IPS-20b (cell line): ENCODE results near the gene NOL9.

Experiments used
- H3K27ac ChIP-seq: one replicate; pipeline ENCODE4 v1.5.1; 2013; ENCODE audit warnings: low read length
- H3K27me3 ChIP-seq: 2 replicates; pipeline ENCODE4 v1.6.1; 2013; ENCODE audit warnings: mild to moderate bottlenecking, low read length, inconsistent platforms; ENCODE audit not compliant: insufficient read depth
- H3K36me3 ChIP-seq: 2 replicates; pipeline ENCODE4 v1.6.1; 2013; ENCODE audit warnings: low read depth, mild to moderate bottlenecking, inconsistent platforms, low read length, moderate library complexity; ENCODE audit not compliant: insufficient read depth
- H3K4me1 ChIP-seq: 2 replicates; pipeline ENCODE4 v1.6.1; 2013; ENCODE audit warnings: mild to moderate bottlenecking, control low read depth, inconsistent platforms, low read length, moderate library complexity; ENCODE audit not compliant: insufficient read depth
- H3K4me3 ChIP-seq: 2 replicates; pipeline ENCODE4 v1.5.1; 2013; ENCODE audit warnings: mild to moderate bottlenecking, low read length, inconsistent platforms
- H3K9ac ChIP-seq: 2 replicates; pipeline ENCODE4 v1.6.1; 2013; ENCODE audit warnings: low read depth, mild to moderate bottlenecking, inconsistent platforms, low read length, moderate library complexity
- H3K9me3 ChIP-seq: 2 replicates; pipeline ENCODE4 v1.6.1; 2013; ENCODE audit warnings: mild to moderate bottlenecking, low read depth, low read length, inconsistent platforms; ENCODE audit not compliant: insufficient read depth

NOL9 gene

GRCh38 chr1:6528492-6528891 is 25.8 kb downstream of the NOL9 start:
- H3K36me3 ChIP-seq: peaks cover 75% of the 10 kb centered on the region
- H3K27me3 ChIP-seq: no peaks in the 10 kb centered on the region
- H3K4me3 ChIP-seq: no peak overlapping the region
- H3K27ac ChIP-seq: no peak overlapping the region
- H3K4me1 ChIP-seq: no peaks in the 10 kb centered on the region
- no peak overlapping the region for H3K9ac ChIP-seq
- no peaks in the 10 kb centered on the region for H3K9me3 ChIP-seq

DNA sequence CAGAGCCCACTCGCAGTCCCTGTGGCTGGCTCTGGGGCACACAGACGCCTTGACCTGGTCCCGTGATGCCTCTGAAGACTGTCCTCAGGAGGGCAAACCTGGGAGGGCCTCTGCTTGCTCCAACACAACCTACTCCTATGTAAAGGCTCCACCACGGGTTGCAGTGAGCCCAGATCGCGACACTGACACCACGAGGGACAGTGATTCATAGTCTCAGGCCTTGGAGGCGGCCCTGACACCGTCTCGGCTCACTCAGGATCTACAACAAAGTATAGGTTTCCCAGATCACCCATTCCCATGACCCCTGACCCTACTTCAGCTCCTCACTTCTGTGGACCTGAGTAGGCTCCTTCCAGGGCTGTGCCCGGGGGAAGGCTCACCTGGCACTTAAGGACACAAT is 28.0 kb downstream of the NOL9 start:
- Histone ChIP-seq H3K9me3 (no peaks in the 10 kb centered on the region), H3K4me1 (no peaks in the 10 kb centered on the region), H3K4me3 (no peak overlapping the region), H3K9ac (no peak overlapping the region), H3K27me3 (no peaks in the 10 kb centered on the region), H3K36me3 (peaks cover 53% of the 10 kb centered on the region), H3K27ac (no peak overlapping the region)

DNA sequence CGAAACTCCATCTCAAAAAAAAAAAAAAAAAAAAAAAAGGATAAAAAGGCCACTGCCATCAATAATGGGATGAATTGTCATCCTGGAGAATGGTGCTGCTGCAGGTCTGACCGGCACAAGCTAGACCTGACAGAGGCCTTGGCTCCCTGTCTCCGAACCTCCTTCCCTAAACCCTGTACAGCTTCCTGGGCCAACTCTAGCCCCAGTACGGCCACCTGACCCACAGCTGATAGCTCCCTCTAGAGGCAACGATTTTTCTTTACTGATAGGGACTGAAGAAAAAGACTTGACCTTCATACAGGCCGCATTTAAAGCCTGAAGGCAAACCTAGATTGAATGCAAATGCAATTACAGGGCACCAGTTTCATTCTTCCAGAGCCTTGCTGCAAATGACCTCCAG is 30.7 kb downstream of the NOL9 start:
- H3K4me1 ChIP-seq: peaks cover 15% of the 10 kb centered on the region; the same call in 1 of the 2 replicates
- H3K36me3 ChIP-seq: peaks cover 37% of the 10 kb centered on the region
- no peaks in the 10 kb centered on the region for H3K27me3 ChIP-seq
- no peaks in the 10 kb centered on the region for H3K9me3 ChIP-seq
- no peak overlapping the region for H3K27ac ChIP-seq
- no peak overlapping the region for H3K4me3 ChIP-seq
- H3K9ac ChIP-seq: no peak overlapping the region

DNA sequence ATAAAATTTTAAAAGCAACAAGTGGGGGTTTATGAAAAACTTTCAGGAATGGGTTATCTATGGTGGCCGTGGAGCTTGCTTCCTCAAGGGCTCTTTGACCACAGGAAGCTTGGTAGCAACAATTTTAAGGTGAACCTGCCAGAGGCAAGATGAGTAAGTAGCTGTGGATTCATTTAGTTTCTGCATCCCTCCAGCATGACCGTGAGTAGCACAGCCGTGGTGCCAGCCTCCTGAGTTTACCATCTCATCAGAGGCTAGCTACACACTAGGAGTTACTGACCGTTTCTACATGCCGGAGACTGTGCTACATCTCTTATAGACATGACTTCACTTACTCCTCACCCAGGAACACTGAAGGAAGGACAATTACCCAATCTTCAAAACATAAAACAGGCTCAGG is 32.8 kb downstream of the NOL9 start:
- Histone ChIP-seq H3K9ac (no peak overlapping the region), H3K27me3 (no peaks in the 10 kb centered on the region), H3K9me3 (no peaks in the 10 kb centered on the region), H3K27ac (no peak overlapping the region), H3K4me1 (peaks cover 15% of the 10 kb centered on the region; the same call in 1 of the 2 replicates), H3K4me3 (no peak overlapping the region), H3K36me3 (peaks cover 20% of the 10 kb centered on the region)

GRCh38 chr1:6519935-6520671 is 34.2 kb downstream of the NOL9 start:
- H3K36me3 ChIP-seq: peaks cover 5% of the 10 kb centered on the region; the same call in 1 of the 2 replicates
- H3K4me3 ChIP-seq: peak overlapping the region; percentile 44; the same call in 1 of the 2 replicates
- H3K9me3 ChIP-seq: no peaks in the 10 kb centered on the region
- no peak overlapping the region for H3K27ac ChIP-seq
- H3K27me3 ChIP-seq: no peaks in the 10 kb centered on the region
- H3K4me1 ChIP-seq: peaks cover 15% of the 10 kb centered on the region; the same call in 1 of the 2 replicates
- H3K9ac ChIP-seq: peak overlapping the region; percentile 45; the same call in 1 of the 2 replicates

GRCh38 chr1:6519491-6519934 is 34.8 kb downstream of the NOL9 start:
- no peak overlapping the region for H3K9ac ChIP-seq
- peaks cover 15% of the 10 kb centered on the region; the same call in 1 of the 2 replicates for H3K4me1 ChIP-seq
- peaks cover 4% of the 10 kb centered on the region; the same call in 1 of the 2 replicates for H3K36me3 ChIP-seq
- H3K27ac ChIP-seq: no peak overlapping the region
- no peaks in the 10 kb centered on the region for H3K27me3 ChIP-seq
- no peaks in the 10 kb centered on the region for H3K9me3 ChIP-seq
- peak overlapping the region; percentile 5; the same call in 1 of the 2 replicates for H3K4me3 ChIP-seq

GRCh38 chr1:6517435-6517851 is 36.9 kb downstream of the NOL9 start:
- Histone ChIP-seq H3K27ac (no peak overlapping the region), H3K9me3 (no peaks in the 10 kb centered on the region), H3K9ac (no peak overlapping the region), H3K4me3 (no peak overlapping the region), H3K4me1 (peaks cover 15% of the 10 kb centered on the region; the same call in 1 of the 2 replicates), H3K36me3 (no peaks in the 10 kb centered on the region), H3K27me3 (no peaks in the 10 kb centered on the region)

GRCh38 chr1:6515771-6516170 is 38.5 kb downstream of the NOL9 start:
- no peaks in the 10 kb centered on the region for H3K36me3 ChIP-seq
- H3K27ac ChIP-seq: no peak overlapping the region
- peaks cover 12% of the 10 kb centered on the region; the same call in 1 of the 2 replicates for H3K4me1 ChIP-seq
- H3K4me3 ChIP-seq: no peak overlapping the region
- no peaks in the 10 kb centered on the region for H3K27me3 ChIP-seq
- H3K9me3 ChIP-seq: no peaks in the 10 kb centered on the region
- no peak overlapping the region for H3K9ac ChIP-seq

GRCh38 chr1:6513320-6513801 is 41.0 kb downstream of the NOL9 start:
- Histone ChIP-seq H3K9me3 (no peaks in the 10 kb centered on the region), H3K4me3 (no peak overlapping the region), H3K36me3 (no peaks in the 10 kb centered on the region), H3K4me1 (no peaks in the 10 kb centered on the region), H3K27ac (no peak overlapping the region), H3K27me3 (no peaks in the 10 kb centered on the region), H3K9ac (no peak overlapping the region)

DNA sequence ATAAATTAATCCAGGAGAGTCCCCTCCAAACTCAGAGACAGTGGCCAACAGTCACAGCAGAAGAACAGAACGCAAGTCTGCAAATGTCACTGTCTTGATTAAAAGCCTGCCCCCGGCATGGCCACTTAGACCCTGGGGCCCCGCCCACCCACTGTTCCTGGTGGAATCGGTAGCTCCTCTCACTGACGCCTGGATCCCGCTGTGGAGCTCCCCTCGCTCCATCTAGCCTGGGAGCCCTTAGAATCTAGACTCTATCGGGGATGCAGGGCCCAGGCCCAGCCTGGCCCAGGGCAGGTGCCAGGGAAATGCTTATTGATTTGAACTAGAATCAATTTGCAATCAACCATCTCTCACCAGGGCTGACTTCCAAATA is 41.4 kb downstream of the NOL9 start:
- no peak overlapping the region for H3K4me3 ChIP-seq
- no peaks in the 10 kb centered on the region for H3K4me1 ChIP-seq
- H3K27ac ChIP-seq: no peak overlapping the region

DNA sequence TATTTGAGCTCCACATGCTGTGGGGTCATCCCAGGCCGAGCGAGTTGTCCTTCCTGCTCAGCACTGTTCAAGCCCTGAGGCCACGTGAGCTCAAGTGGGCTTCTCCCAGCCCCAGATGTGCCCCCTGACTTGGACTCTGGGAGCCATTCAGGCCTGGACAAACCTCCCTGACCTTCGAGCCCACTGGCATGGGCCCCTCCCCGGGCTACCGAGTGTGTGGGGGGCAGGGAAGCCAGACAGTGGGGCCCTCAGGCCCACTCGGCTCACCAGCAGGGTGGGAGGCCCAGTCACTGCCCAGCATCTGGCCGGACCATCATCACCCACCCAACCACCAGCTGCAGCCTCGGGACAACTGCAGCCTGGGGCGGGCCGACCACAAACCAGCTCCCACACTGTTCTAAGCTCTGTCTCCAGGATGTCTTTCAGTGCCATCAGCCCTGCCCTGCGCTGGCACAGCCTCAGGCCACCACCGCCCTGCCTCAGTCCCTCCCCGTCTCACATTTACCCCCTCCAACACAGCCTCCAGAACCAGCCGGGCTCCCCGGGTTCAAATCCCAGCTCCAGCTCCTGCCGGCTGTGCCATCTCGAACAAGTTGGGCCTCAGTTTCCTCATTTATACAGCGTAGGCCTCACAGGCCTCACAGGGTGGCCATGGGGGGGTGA is 41.9 kb downstream of the NOL9 start:
- Histone ChIP-seq H3K36me3 (no peaks in the 10 kb centered on the region), H3K27me3 (no peaks in the 10 kb centered on the region), H3K27ac (no peak overlapping the region), H3K4me1 (no peaks in the 10 kb centered on the region), H3K9me3 (no peaks in the 10 kb centered on the region), H3K9ac (no peak overlapping the region), H3K4me3 (no peak overlapping the region)

More for the DNA sequence above, 41.4 kb downstream of the NOL9 start:
- Histone ChIP-seq H3K9ac (no peak overlapping the region), H3K36me3 (no peaks in the 10 kb centered on the region), H3K9me3 (no peaks in the 10 kb centered on the region), H3K27me3 (no peaks in the 10 kb centered on the region)
